Epithelial cell of esophagus (primary cell): Measurements from ENCODE around the gene NPFFR1.

Experiments used
- DNase-seq: peaks from one replicate; pipeline ENCODE4 v3.0.0; 2010; ENCODE audit warnings: low read depth
- H3K4me3 ChIP-seq: 2 replicates; pipeline ENCODE4 v1.5.1; 2011; ENCODE audit warnings: mild to moderate bottlenecking, low read length, control low read depth
- TF ChIP-seq, protein P1 (sequence below): IDR thresholded peaks from 2 replicates; pipeline ENCODE4 v1.5.1; 2011; ENCODE audit warnings: low read depth, mild to moderate bottlenecking, low read length, control low read depth, inconsistent platforms; ENCODE audit not compliant: insufficient read depth; ENCODE audit errors: missing control alignments

NPFFR1 gene

GRCh38 chr10:70315276-70315675, 31.5 kb upstream of the NPFFR1 start:
- no peak for DNase-seq
- TF ChIP-seq, protein P1, sequence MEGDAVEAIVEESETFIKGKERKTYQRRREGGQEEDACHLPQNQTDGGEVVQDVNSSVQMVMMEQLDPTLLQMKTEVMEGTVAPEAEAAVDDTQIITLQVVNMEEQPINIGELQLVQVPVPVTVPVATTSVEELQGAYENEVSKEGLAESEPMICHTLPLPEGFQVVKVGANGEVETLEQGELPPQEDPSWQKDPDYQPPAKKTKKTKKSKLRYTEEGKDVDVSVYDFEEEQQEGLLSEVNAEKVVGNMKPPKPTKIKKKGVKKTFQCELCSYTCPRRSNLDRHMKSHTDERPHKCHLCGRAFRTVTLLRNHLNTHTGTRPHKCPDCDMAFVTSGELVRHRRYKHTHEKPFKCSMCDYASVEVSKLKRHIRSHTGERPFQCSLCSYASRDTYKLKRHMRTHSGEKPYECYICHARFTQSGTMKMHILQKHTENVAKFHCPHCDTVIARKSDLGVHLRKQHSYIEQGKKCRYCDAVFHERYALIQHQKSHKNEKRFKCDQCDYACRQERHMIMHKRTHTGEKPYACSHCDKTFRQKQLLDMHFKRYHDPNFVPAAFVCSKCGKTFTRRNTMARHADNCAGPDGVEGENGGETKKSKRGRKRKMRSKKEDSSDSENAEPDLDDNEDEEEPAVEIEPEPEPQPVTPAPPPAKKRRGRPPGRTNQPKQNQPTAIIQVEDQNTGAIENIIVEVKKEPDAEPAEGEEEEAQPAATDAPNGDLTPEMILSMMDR: no peak
- H3K4me3 ChIP-seq: no peak overlapping the region

DNA sequence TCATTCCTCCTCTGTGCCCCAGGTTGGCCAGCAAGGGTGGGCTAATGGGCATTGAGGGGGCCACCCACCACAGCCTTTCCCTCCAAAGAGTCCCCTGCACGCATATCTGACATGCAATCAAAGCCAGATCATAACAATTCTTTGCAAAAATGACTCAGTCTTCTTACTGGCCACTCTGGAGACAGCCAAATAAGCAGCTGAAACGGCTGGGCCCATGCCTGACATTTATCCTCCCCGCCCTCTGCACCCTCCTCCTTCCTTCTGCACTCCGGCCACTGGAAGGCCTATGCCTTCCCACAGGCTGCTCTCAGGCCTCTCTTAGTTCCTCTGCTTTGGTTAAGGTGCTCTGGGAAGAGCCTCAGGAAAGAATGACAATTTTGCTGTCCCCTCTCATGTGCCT, 29.2 kb upstream of the NPFFR1 start:
- TF ChIP-seq, protein P1: no peak
- H3K4me3 ChIP-seq: no peak overlapping the region
- no peak for DNase-seq

DNA sequence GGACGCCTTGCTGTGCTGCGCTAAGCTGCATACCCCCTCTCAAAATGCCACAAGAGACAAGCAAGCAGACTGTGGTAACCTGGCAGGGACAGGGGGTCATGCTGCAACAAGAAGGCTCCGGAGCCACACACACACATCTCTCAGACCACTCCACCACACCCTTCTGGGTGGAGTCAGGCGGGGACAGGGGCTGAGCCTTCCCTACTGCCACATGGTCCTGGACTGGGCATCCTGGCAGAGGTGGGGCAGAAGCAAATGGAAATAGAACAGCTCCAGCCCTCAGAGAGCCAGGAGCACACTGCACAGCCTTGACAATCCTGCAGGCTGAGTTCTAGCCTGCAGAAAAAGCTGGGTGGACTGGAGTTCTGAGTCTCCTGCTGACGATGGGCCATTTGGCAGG, 28.4 kb upstream of the NPFFR1 start:
- no peak overlapping the region for H3K4me3 ChIP-seq
- no peak for DNase-seq
- TF ChIP-seq, protein P1: no peak

GRCh38 chr10:70311698-70312097, 27.9 kb upstream of the NPFFR1 start:
- DNase-seq: no peak
- TF ChIP-seq, protein P1: no peak
- H3K4me3 ChIP-seq: no peak overlapping the region

DNA sequence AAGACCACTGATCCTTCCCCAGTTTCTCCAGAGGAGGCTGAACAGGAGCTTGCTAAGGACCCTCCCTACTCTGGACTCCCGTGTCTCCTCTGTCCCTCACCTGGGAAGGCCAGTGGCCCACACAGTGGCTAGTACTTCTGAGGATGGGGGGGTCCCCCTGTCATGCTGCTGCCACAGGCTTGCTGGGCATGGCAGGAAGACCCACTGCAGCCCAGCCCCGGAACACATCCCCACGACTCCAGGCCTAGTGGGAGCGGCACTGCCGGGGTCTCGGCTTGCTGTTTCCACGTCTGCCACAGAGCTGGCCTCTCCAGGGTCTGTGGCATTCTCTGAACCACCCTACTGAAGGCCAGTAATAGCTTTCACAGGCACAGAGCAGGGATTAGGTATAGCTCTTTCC, 25.9 kb upstream of the NPFFR1 start:
- no peak overlapping the region for H3K4me3 ChIP-seq
- TF ChIP-seq, protein P1: no peak
- no peak for DNase-seq

DNA sequence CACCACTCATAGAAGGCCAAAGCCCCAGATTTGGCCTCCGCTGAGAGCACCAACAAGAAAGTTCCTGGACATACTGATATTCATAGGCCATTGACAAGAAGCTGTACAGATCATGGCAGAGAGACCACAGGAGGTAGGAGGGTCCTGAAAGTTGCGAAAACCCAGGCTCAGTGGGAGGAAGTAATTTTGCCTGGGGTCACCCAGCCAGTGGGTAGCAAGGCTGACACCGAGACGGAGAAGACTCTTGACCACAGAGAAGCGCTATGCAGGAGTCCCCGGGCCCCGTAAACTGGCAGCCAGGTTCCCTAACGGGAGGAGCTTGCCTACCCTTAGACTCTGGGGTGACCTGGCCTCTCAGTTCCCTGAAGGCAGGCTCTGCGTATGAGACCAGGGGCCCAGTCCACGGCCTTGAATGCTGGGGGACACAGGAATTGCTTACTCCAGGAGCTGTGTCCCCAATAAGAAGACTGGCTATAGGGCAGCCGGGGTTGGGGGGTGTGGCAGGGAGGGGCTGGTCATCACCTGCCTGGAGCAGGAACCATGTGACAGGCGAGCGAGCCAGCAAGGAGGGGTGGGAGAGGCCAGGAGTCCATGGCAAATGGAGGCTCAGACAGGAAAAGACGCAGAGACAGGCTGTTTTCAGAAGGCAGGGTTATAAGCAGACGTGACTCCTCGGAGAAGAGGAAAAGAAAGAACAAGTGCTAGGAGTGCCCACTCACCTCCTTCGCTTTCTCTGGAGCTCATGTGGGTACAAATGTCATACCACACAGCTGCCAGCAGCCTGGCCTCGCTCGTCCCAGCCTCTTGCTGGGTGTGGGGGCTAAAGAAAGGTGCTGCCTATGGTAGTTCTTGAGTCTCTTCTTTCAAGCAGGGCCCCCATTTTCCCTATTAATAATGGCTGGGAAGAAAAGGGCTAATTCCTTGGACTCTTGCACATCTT, 24.6 kb upstream of the NPFFR1 start:
- no peak for DNase-seq
- TF ChIP-seq, protein P1: no peak
- H3K4me3 ChIP-seq: no peak overlapping the region

DNA sequence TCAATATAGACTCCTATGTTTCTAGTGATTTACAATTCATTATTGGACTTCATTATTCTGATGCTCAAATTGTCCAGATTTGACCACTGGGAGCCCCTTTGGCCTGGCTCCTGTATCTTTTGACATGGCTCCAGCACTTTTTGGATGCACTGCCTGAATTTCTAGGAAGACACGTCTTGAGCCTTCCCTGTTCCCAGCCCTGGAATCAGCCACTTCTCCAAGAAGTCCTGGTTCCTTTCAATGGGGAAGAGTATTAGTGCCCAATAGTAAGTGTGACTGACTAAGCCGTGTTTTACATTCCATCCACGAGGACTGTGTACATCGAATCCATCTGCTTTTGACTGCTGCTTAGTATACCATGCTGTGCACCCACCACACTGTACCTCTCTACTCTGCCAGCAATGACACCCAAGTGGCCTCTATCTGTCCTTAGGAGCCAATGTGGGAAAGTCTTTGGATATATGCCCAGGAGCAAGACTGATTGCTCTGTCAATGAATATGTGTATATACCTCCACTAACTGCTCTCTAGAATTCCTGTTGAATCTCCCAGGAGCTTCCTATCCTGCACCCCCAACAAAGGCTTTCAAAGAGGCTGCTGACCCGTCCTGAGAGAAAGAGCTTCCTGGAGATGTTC, 23.2 kb upstream of the NPFFR1 start:
- DNase-seq: no peak
- no peak overlapping the region for H3K4me3 ChIP-seq
- TF ChIP-seq, protein P1: no peak
